PFSK-1 (cell line): Measurements from ENCODE around the gene RSAD1.

Experiments used
- POLR2AphosphoS5 ChIP-seq: IDR thresholded peaks from 2 replicates; pipeline ENCODE4 v1.6.1; 2012; ENCODE audit warnings: low read depth, mild to moderate bottlenecking, control low read depth, low read length, moderate library complexity
- TAF1 ChIP-seq: IDR thresholded peaks from 2 replicates; pipeline ENCODE4 v1.6.1; 2012; ENCODE audit warnings: low read length, control low read depth, borderline replicate concordance; ENCODE audit not compliant: insufficient read depth

- TF ChIP-seq POLR2AphosphoS5 (no peak), TAF1 (no peak)
These were observed 9.5 kb upstream of the RSAD1 start for GRCh38 chr17:50469208-50469605.
